Measurements from ENCODE around the gene MACROD2.

MACROD2 gene

DNA sequence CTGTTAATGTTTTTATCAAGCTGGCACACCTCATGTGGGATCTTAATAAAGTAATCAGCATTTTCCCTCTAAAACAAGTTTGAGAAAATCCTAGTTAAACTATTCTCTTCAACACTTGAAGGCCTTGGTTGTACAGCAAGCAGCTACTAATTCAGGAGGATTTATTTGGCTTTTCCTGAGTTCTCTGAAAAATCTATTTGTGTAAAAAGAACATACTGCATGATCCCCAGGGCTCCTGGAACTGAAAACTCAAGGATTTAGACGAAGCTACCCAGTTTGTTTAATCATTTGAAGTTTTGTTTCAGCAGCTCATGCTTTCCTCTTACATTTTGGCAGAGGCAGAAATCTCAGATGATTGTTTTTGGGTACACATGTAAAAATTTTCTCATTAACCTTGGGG lies 651.7 kb downstream of the MACROD2 start:
- no peak for DNase-seq (ENCODE audit: low read depth in 2 of 2)

GRCh38 chr20:14649662-14650061 lies 654.3 kb downstream of the MACROD2 start:
- no peak for DNase-seq (ENCODE audit: low read depth in 2 of 2)

GRCh38 chr20:14657266-14658005 lies 662.1 kb downstream of the MACROD2 start:
- DNase-seq (ENCODE audit: low read depth in 2 of 2) = no peak

DNA sequence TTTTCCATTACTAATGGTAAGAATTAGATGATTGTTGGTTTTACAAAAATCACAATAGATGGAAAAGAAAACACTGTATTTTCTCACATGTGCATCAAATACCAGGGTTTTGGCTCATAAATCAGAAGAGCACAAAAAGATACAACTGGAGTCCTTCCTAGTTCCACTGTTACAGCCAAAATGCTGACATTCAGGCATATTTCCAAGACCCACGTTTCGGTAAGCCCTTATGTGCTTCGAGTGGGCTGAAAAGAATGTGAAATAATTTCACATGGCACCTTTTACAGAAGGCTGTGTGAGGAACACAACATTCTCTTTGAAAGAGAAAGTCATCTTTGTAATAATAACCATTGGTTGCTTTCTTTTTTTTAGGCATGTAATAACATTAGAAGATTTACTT lies 668.8 kb downstream of the MACROD2 start:
- DNase-seq (ENCODE audit: low read depth in 2 of 2) = no peak

- no peak for DNase-seq (ENCODE audit: low read depth in 2 of 2)
Observed at GRCh38 chr20:14666696-14667095, 671.4 kb downstream of the MACROD2 start.

- DNase-seq (ENCODE audit: low read depth in 2 of 2) = no peak
Observed at GRCh38 chr20:14667226-14667625, 671.9 kb downstream of the MACROD2 start.

- no peak for DNase-seq (ENCODE audit: low read depth in 2 of 2)
Observed at GRCh38 chr20:14672066-14672465, 676.8 kb downstream of the MACROD2 start.

DNA sequence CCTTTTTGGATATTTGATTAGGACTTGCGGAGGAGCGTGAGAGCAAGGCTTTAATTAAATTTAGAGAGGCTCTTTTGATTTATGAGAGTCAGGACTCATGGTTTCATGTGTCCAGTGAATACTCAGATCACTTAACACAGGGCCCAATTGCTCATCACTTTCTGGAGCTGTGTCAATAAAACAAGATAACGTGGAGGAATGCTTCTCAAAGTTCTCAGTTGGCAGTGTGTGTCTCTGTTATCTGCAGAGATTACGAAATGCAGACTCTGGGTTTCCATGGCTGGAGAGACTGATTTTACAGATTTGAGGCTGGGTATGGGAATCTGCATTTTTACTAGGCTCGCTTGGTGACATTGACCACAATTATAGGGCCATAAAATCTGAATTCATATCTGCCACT lies 677.8 kb downstream of the MACROD2 start:
- no peak for DNase-seq (ENCODE audit: low read depth in 2 of 2)

GRCh38 chr20:14677455-14677854 lies 682.1 kb downstream of the MACROD2 start:
- DNase-seq (ENCODE audit: low read depth in 2 of 2) = no peak

DNA sequence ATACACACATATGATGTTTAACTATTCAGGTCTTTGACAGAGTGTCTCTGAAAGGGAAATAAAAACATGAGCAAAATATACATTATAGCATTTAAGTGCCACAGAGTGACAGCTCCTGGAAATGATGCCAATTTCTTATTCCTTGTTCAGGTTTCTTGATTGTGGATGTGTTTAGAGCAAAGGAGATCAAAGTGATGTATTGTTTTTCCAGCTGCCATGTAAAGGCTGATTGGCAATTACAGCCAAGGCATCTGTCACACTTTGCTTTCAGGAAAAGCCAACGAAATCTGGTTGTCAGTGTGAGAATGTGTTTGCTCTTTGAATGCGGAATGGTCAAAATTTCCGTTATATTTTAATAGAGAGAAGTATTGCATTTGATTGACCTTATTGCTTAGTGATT lies 689.9 kb downstream of the MACROD2 start:
- no peak for DNase-seq (ENCODE audit: low read depth in 2 of 2)

DNA sequence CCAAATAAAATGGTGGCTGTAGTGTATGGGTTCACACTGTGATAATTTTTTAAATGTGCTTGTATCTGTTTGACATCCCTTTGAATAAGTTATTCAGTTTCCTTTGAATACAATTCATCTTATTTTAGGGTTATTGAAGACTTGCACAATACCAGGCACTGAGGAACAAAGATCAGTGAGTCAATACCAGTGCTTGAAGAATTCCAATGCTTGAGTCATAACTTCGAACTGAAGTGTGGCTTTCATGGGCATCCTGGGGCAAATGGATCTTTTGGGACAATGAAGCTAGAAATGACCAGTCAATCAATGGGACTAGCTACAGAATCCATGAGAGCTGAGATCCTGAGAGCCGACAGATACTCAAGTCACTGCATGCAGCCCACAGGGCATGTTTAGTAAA lies 692.0 kb downstream of the MACROD2 start:
- DNase-seq (ENCODE audit: low read depth in 2 of 2) = no peak

DNA sequence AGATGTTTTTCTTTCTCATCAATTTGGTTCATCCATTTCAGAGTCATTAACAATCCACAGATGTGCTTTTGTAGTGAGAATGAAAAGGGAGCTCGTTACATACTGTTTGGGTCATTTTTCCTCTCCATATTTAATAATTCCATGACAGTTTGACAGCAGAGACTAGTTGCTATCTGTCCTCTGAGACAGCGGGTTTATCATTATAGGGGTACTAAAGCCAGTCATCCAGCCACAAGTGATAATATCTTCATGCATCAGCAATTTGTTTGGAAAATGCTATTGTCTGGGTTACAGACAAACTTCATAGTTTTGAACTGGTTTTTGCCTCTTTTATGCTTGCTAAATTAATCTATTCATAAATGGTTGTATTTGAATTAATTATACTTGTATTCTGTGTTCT lies 692.7 kb downstream of the MACROD2 start:
- no peak for DNase-seq (ENCODE audit: low read depth in 2 of 2)

- no peak for DNase-seq (ENCODE audit: low read depth in 2 of 2)
Observed at GRCh38 chr20:14691994-14692393, 696.7 kb downstream of the MACROD2 start.

DNA sequence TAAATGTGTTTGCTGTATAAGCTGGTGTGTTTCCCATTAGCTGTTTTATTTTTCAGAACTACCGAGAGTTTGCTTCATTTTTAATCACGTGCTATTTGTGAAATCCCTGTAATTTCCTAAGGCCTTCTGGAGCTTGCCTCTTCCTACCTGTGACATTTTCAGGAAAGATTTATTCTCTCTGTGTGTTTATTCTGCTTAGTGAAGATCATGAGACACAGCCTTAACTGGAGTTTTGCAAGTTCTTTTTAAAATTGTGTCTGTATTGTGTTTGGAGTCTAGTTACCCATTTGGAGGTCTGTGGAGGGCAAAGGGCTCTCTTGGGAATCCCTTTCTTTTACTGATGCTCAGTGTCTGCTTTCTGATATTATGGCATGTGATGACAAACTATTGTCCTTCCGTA lies 701.2 kb downstream of the MACROD2 start:
- DNase-seq (ENCODE audit: low read depth in 2 of 2) = no peak

- DNase-seq (ENCODE audit: low read depth in 2 of 2) = no peak
Observed at GRCh38 chr20:14696937-14697336, 701.6 kb downstream of the MACROD2 start.

DNA sequence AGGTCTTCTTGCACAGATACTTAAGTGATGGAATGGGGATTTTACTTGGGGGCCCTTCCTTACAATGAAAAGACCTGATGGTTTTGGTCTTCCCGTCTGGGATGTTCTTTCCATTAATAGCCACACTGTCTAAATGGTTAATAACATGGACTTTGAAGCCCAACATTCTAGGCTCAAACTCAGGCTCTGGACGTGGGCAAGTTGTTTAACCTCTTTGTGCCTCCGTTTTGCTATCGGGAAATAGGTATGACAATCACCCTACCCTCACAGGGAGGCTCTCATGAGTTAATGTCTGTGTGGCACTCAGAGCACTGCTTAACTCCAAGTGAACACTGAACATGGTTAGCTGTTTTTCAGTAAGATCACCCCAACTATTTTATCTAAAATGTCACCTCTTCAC lies 702.8 kb downstream of the MACROD2 start:
- DNase-seq (ENCODE audit: low read depth in 2 of 2) = no peak

DNA sequence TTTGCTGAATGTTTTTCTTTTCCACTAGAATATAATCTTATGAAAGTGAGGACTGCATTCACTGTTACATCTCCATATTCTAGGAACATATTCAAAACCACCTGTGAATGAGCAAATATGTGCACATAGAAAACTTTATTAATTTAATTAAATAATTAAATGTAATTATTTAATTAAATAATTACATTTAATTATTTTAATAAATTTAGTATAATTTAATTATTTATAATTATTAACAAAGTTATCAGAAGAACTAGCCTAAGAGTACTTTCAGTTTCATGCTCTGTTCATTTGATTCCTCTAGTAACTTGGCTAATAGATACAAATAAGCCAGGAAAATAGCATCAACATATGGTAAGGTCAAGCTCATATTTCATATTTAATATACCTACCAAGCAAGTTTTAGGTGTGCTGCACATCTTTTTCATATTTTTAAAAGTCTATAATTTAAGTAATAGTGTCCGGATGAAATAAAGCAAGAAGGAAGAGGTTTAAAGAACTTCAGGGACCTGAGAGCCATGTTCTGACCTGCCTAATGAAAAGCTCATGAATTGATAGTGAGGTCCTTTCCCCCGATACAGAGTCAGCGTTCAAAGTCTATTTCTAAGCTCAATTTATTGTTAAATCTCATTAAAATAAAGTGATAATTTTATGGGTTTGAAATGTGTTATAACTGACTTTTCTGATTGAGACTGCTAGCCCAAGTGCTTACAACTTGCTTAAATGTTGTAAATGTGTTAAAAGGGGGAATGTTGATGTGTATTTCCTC lies 703.5 kb downstream of the MACROD2 start:
- DNase-seq (ENCODE audit: low read depth in 2 of 2) = no peak

DNA sequence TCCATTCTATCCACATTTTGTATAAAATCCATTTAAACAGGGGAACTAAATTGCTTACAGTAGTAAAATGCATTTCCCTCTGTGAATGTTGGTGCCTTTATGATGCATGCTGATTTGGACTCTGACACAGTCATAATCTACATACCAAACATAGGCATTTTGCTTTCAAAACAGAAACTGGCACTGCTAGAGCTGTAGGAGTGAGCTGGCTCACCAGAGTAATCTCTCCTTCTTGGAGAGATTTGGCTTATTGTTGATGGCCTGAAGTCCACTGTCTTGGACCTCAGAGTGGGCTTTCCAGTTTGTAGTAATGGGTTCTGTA lies 705.3 kb downstream of the MACROD2 start:
- DNase-seq (ENCODE audit: low read depth in 2 of 2) = no peak

- no peak for DNase-seq (ENCODE audit: low read depth in 2 of 2)
Observed at GRCh38 chr20:14701326-14701725, 706.0 kb downstream of the MACROD2 start.

GRCh38 chr20:14706555-14706954 lies 711.2 kb downstream of the MACROD2 start:
- no peak for DNase-seq (ENCODE audit: low read depth in 2 of 2)

- no peak for DNase-seq (ENCODE audit: low read depth in 2 of 2)
Observed at GRCh38 chr20:14707026-14707680, 711.8 kb downstream of the MACROD2 start.

GRCh38 chr20:14707865-14708596 lies 712.7 kb downstream of the MACROD2 start:
- no peak for DNase-seq (ENCODE audit: low read depth in 2 of 2)
